GM23338 (cell line): Measurements from ENCODE around the gene PLA2G4F. TPM values are rescaled to one million over a fixed set of nuclear protein-coding genes. Genes with fewer than 3 reads are reported as not detected.

ENCODE experiments used
- ATAC-seq: fragments of 200-7000 bp; cut with Tn5 transposase; 3 replicates; pipeline ENCODE4 v1.9.1; 2020
- DNase-seq: peaks from one replicate; pipeline ENCODE4 v3.0.0-alpha.2; 2015; ENCODE audit warnings: low spot score
- H2AFZ ChIP-seq: fragments of 200-600 bp; sonication (generic); 2 replicates; pipeline ENCODE4 v1.8.0; 2016; ENCODE audit warnings: antibody characterized with exemption, mild to moderate bottlenecking, moderate library complexity
- H3F3A ChIP-seq: fragments of 200-600 bp; sonication (generic); replicated peaks from 2 replicates; pipeline ENCODE4 v1.8.0; 2017; ENCODE audit warnings: antibody characterized with exemption, mixed run types, low read depth
- H3K27ac ChIP-seq: fragments of 200-600 bp; sonication (generic); 2 replicates; pipeline ENCODE4 v1.6.1; 2016; ENCODE audit warnings: low read depth
- H3K27me3 ChIP-seq: fragments of 200-600 bp; sonication (generic); 2 replicates; pipeline ENCODE4 v1.8.0; 2016; ENCODE audit warnings: mild to moderate bottlenecking, mixed run types, moderate library complexity; ENCODE audit not compliant: insufficient read depth
- H3K36me3 ChIP-seq: fragments of 200-600 bp; sonication (generic); 2 replicates; pipeline ENCODE4 v1.8.0; 2016; ENCODE audit warnings: mild to moderate bottlenecking; ENCODE audit not compliant: insufficient read depth
- H3K4me1 ChIP-seq: fragments of 200-600 bp; sonication (generic); 2 replicates; pipeline ENCODE4 v1.8.0; 2016; ENCODE audit warnings: mild to moderate bottlenecking, moderate library complexity; ENCODE audit not compliant: insufficient read depth
- H3K4me2 ChIP-seq: fragments of 200-600 bp; sonication (generic); 2 replicates; pipeline ENCODE4 v1.7.1; 2017; ENCODE audit warnings: mixed run types
- H3K4me3 ChIP-seq: fragments of 200-600 bp; sonication (generic); 2 replicates; pipeline ENCODE4 v1.6.1; 2016; ENCODE audit warnings: mixed run types
- H3K79me2 ChIP-seq: fragments of 200-600 bp; sonication (generic); replicated peaks from 2 replicates; pipeline ENCODE4 v1.8.0; 2017; ENCODE audit warnings: mild to moderate bottlenecking; ENCODE audit not compliant: insufficient read depth
- H3K9me2 ChIP-seq: fragments of 200-600 bp; sonication (generic); 2 replicates; pipeline ENCODE4 v1.8.0; 2017; ENCODE audit not compliant: insufficient read depth
- H4K20me1 ChIP-seq: fragments of 200-600 bp; sonication (generic); replicated peaks from 2 replicates; pipeline ENCODE4 v1.8.0; 2017; ENCODE audit warnings: mild to moderate bottlenecking; ENCODE audit not compliant: insufficient read depth
- H3K27ac Mint-ChIP-seq: 2 replicates; pipeline ENCODE4 v1.8.0; 2020; ENCODE audit warnings: inconsistent platforms, mild to moderate bottlenecking, moderate library complexity, mixed read lengths
- H3K27me3 Mint-ChIP-seq: 3 replicates; pipeline ENCODE4 v1.8.0; 2022; ENCODE audit warnings: low read depth, mild to moderate bottlenecking, moderate library complexity, mixed read lengths, inconsistent platforms; ENCODE audit not compliant: insufficient read depth, poor library complexity
- H3K36me3 Mint-ChIP-seq: 3 replicates; pipeline ENCODE4 v1.8.0; 2021; ENCODE audit warnings: low read depth, mild to moderate bottlenecking, inconsistent platforms, moderate library complexity, mixed read lengths
- H3K4me1 Mint-ChIP-seq: 3 replicates; pipeline ENCODE4 v1.8.0; 2020; ENCODE audit warnings: mild to moderate bottlenecking, inconsistent platforms, mixed read lengths
- H3K4me3 Mint-ChIP-seq: 3 replicates; pipeline ENCODE4 v1.8.0; 2021; ENCODE audit warnings: moderate library complexity, mild to moderate bottlenecking, inconsistent platforms, mixed read lengths
- H3K9me3 Mint-ChIP-seq: 3 replicates; pipeline ENCODE4 v1.8.0; 2020; ENCODE audit warnings: moderate library complexity, mild to moderate bottlenecking, inconsistent platforms, mixed read lengths
- ETS1 ChIP-seq: IDR thresholded peaks from 2 replicates; pipeline ENCODE4 v1.6.1; 2016; ENCODE audit warnings: antibody characterized with exemption
- EZH2 ChIP-seq: fragments of 200-600 bp; sonication (generic); IDR thresholded peaks from one replicate; pipeline ENCODE4 v1.8.0; 2017; ENCODE audit warnings: antibody characterized with exemption, mild to moderate bottlenecking, low read depth; ENCODE audit not compliant: unreplicated experiment
- EZH2phosphoT487 ChIP-seq: fragments of 200-600 bp; sonication (generic); IDR thresholded peaks from one replicate; pipeline ENCODE4 v1.8.1; 2018; ENCODE audit warnings: antibody characterized with exemption; ENCODE audit not compliant: unreplicated experiment
- NANOG ChIP-seq: IDR thresholded peaks from 2 replicates; pipeline ENCODE4 v1.6.1; 2016; ENCODE audit warnings: antibody characterized with exemption, borderline replicate concordance
- POLR2AphosphoS5 ChIP-seq: IDR thresholded peaks from 2 replicates; pipeline ENCODE4 v1.6.1; 2016; ENCODE audit warnings: antibody characterized with exemption, low read depth
- STAT1 ChIP-seq: IDR thresholded peaks from one replicate; pipeline ENCODE4 v1.6.1; 2016; ENCODE audit warnings: antibody characterized with exemption; ENCODE audit not compliant: unreplicated experiment
- ZNF114 ChIP-seq: fragments of 250-450 bp; sonication (Bioruptor Pico); IDR thresholded peaks from 2 replicates; pipeline ENCODE4 v1.5.0; 2020; ENCODE audit warnings: mild to moderate bottlenecking, moderate library complexity
- polyA plus RNA-seq: library from polyadenylated mRNA; unstranded; fragments of >200 nt; fragmentation: Nextera tagmentation; extraction: Ambion mirVana; gene quantifications from 2 replicates; pipeline ENCODE4 v1.2.1, GENCODE V29; 2016
- total RNA-seq: library from RNA; depleted of rRNA; stranded (reverse); fragments of >200 nt; shearing (Covaris generic); gene quantifications from 2 replicates; pipeline ENCODE4 v1.2.3, GENCODE V29; 2014
- TF ChIP-seq, protein P1 (sequence below), 2 experiments: fragments of 200-600 bp in 1 of 2; sonication (generic) in 1 of 2; conservative IDR thresholded peaks; 2 replicates each; pipeline versions ENCODE4 v1.5.1 to v1.6.1; 2016 to 2017; ENCODE audit warnings: antibody characterized with exemption in 2 of 2, low read depth in 2 of 2, mild to moderate bottlenecking in 2 of 2, moderate library complexity in 1 of 2
- TF ChIP-seq, protein P2 (sequence below): fragments of 250-450 bp; sonication (Bioruptor Pico); IDR thresholded peaks from 2 replicates; pipeline ENCODE4 v1.5.0; 2020; ENCODE audit warnings: mild to moderate bottlenecking, moderate library complexity

Gene PLA2G4F
- total and polyA plus RNA-seq, 2 experiments from 2014 or later, result not detected

DNA sequence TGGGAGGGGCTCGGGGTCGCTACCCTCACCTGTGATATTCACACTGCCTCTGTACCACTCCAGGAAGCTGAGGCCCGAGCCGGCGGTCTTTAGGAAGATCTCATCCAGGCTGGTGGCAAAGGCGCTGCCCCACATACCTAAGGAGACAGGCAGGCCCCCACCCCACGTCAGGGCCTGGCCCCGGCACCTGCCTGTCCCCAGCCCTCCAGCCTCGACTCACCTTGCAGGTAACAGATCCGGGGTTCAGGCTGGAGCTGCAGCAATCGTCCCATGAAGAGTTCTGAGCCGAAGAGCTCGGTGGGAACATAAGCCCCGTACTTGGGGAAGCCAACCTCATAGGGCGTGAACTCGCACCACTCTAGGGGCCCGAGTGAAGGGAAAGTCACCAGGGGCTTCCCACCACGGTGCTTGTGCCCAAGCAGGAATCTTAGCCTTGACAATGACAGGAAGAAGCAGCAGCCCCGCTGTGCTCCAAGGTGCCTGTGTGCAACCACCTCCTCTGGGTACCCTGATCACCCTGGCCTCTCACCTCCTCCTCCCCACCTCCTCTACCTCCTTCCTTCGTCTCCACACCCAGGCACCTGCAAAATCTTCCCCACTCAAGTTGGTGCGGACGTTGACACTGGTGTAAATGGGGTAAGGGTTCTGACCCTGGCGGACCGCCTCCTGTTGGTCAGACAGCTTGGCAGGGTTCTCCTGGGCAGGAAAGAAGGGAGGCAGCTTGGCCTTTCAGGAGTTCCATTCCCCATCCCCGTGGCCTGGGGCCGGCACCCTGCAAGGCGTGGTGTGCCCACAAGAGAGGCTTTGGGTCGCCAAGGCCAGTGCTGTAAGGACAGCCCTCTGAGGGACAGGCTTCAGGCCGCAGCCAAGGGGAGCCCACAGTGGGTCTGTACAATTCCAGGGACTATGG lies 10.6 kb downstream of the PLA2G4F start (continued):
- TF ChIP-seq, protein P1, sequence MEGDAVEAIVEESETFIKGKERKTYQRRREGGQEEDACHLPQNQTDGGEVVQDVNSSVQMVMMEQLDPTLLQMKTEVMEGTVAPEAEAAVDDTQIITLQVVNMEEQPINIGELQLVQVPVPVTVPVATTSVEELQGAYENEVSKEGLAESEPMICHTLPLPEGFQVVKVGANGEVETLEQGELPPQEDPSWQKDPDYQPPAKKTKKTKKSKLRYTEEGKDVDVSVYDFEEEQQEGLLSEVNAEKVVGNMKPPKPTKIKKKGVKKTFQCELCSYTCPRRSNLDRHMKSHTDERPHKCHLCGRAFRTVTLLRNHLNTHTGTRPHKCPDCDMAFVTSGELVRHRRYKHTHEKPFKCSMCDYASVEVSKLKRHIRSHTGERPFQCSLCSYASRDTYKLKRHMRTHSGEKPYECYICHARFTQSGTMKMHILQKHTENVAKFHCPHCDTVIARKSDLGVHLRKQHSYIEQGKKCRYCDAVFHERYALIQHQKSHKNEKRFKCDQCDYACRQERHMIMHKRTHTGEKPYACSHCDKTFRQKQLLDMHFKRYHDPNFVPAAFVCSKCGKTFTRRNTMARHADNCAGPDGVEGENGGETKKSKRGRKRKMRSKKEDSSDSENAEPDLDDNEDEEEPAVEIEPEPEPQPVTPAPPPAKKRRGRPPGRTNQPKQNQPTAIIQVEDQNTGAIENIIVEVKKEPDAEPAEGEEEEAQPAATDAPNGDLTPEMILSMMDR (conservative IDR thresholded peaks at IDR 0.05; ENCODE audit: low read depth in 2 of 2), result no peak
- TF ChIP-seq ETS1, result no peak
- TF ChIP-seq, protein P2, sequence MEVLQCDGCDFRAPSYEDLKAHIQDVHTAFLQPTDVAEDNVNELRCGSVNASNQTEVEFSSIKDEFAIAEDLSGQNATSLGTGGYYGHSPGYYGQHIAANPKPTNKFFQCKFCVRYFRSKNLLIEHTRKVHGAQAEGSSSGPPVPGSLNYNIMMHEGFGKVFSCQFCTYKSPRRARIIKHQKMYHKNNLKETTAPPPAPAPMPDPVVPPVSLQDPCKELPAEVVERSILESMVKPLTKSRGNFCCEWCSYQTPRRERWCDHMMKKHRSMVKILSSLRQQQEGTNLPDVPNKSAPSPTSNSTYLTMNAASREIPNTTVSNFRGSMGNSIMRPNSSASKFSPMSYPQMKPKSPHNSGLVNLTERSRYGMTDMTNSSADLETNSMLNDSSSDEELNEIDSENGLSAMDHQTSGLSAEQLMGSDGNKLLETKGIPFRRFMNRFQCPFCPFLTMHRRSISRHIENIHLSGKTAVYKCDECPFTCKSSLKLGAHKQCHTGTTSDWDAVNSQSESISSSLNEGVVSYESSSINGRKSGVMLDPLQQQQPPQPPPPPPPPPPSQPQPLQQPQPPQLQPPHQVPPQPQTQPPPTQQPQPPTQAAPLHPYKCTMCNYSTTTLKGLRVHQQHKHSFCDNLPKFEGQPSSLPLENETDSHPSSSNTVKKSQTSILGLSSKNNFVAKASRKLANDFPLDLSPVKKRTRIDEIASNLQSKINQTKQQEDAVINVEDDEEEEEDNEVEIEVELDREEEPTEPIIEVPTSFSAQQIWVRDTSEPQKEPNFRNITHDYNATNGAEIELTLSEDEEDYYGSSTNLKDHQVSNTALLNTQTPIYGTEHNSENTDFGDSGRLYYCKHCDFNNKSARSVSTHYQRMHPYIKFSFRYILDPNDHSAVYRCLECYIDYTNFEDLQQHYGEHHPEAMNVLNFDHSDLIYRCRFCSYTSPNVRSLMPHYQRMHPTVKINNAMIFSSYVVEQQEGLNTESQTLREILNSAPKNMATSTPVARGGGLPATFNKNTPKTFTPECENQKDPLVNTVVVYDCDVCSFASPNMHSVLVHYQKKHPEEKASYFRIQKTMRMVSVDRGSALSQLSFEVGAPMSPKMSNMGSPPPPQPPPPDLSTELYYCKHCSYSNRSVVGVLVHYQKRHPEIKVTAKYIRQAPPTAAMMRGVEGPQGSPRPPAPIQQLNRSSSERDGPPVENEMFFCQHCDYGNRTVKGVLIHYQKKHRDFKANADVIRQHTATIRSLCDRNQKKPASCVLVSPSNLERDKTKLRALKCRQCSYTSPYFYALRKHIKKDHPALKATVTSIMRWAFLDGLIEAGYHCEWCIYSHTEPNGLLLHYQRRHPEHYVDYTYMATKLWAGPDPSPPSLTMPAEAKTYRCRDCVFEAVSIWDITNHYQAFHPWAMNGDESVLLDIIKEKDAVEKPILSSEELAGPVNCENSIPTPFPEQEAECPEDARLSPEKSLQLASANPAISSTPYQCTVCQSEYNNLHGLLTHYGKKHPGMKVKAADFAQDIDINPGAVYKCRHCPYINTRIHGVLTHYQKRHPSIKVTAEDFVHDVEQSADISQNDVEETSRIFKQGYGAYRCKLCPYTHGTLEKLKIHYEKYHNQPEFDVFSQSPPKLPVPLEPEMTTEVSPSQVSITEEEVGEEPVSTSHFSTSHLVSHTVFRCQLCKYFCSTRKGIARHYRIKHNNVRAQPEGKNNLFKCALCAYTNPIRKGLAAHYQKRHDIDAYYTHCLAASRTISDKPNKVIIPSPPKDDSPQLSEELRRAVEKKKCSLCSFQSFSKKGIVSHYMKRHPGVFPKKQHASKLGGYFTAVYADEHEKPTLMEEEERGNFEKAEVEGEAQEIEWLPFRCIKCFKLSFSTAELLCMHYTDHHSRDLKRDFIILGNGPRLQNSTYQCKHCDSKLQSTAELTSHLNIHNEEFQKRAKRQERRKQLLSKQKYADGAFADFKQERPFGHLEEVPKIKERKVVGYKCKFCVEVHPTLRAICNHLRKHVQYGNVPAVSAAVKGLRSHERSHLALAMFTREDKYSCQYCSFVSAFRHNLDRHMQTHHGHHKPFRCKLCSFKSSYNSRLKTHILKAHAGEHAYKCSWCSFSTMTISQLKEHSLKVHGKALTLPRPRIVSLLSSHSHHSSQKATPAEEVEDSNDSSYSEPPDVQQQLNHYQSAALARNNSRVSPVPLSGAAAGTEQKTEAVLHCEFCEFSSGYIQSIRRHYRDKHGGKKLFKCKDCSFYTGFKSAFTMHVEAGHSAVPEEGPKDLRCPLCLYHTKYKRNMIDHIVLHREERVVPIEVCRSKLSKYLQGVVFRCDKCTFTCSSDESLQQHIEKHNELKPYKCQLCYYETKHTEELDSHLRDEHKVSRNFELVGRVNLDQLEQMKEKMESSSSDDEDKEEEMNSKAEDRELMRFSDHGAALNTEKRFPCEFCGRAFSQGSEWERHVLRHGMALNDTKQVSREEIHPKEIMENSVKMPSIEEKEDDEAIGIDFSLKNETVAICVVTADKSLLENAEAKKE (CRISPR knock-in tag), result no peak

DNA sequence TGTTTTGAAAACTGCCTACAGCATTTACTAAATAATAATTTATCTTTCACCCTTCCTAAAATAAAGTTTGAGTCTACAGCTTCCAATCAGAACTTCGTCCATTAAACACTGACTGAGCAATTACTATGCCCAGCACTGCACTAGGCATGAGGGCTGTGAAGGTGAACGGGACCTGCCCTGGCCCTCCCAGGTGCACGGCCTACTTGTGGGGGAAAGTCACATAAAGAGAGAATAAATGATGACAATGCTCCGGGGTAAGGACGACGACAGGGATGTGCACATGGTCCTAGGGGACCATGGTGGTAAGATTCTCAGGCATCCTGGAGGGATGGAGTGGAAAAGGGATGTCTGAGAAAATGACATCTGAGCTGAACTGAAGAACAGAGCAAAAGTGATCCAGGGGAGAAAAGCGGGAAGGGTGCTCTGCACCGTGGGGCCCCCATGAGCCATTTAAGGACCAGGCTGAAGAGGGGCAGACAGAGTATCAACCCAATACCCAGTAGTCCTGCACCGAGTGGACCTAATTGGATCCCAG lies 11.5 kb downstream of the PLA2G4F start:
- Histone ChIP-seq H4K20me1 (no peaks in the 10 kb centered on the region), H3F3A (no peaks in the 10 kb centered on the region), H2AFZ (no peak overlapping the region), H3K4me1 (no peaks in the 10 kb centered on the region), H3K27me3 (no peaks in the 10 kb centered on the region), H3K9me2 (no peaks in the 10 kb centered on the region), H3K79me2 (no peaks in the 10 kb centered on the region), H3K36me3 (no peaks in the 10 kb centered on the region), H3K4me3 (no peak overlapping the region), H3K4me2 (no peak overlapping the region), H3K27ac (no peak overlapping the region)
- H3K4me1 Mint-ChIP-seq, result no peaks in the 10 kb centered on the region; the same call in 2 of the 3 replicates
- no peaks in the 10 kb centered on the region for H3K36me3 Mint-ChIP-seq
- H3K9me3 Mint-ChIP-seq, result peaks cover 6% of the 10 kb centered on the region; the same call in 2 of the 3 replicates
- no peak for DNase-seq
- no peak overlapping the region for H3K27ac Mint-ChIP-seq
- H3K27me3 Mint-ChIP-seq, result peaks cover 4% of the 10 kb centered on the region
- ATAC-seq, result no peak
- H3K4me3 Mint-ChIP-seq, result no peak overlapping the region
- TF ChIP-seq EZH2phosphoT487 (no peak), ZNF114 (no peak), STAT1 (no peak), NANOG (no peak), POLR2AphosphoS5 (no peak), ETS1 (no peak), EZH2 (no peak)
